ENCODE results near the gene ZNF653.

ZNF653 gene

DNA sequence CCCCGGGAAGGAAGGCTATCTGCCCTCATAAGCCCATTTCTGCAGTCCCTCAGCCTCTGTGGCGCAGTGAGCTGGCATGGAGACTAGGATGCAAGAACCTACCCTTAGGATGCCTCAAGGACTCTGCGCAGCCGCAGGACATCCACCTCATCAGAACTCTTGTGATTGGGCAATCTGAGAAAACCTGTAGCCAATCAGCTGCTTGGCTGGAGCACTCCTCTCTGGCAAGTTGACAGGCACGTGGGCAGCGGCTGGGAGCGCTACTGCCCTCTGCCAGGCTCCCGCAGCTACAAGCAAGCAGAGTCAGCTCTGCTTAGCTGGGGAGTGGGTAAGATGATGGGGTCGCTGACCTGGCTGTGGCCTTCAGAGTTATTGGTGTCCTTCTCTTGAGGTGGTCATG lies 24.8 kb upstream of the ZNF653 start:
- no peak overlapping the region for H3K4me2 ChIP-seq (ENCODE audit: low read length, poor library complexity, severe bottlenecking)
- peaks cover 10% of the 10 kb centered on the region for H3K4me1 ChIP-seq (ENCODE audit: control insufficient read depth, insufficient read depth, low read depth, low read length)
- H3K27me3 ChIP-seq (ENCODE audit: control insufficient read depth in 1 of 2, insufficient read depth in 1 of 2, low read length in 2 of 2), result no peaks in the 10 kb centered on the region
- H3K18ac ChIP-seq (ENCODE audit: low read depth in 1 of 2, low read length in 2 of 2), result no peak overlapping the region
- no peak overlapping the region for H3K27ac ChIP-seq (ENCODE audit: low read length, poor library complexity, severe bottlenecking)
- H3K9me3 ChIP-seq (ENCODE audit: control insufficient read depth, low read length), result no peaks in the 10 kb centered on the region
- H3K36me3 ChIP-seq (ENCODE audit: control insufficient read depth in 1 of 2, insufficient read depth in 2 of 2, low read depth in 1 of 2, low read length in 2 of 2), result no peaks in the 10 kb centered on the region
- 59% methylated on average over 8 of the region's 9 CpGs for WGBS
- H2BK5ac ChIP-seq (ENCODE audit: low read depth, low read length, poor library complexity, severe bottlenecking), result no peak overlapping the region
- DNase-seq, result peak; percentile 58
- no peak overlapping the region for H2BK120ac ChIP-seq (ENCODE audit: low read depth, low read length)
- no peak overlapping the region for H3K4me3 ChIP-seq (ENCODE audit: insufficient read depth in 1 of 2, low read depth in 1 of 2, low read length in 2 of 2)
- H3K9ac ChIP-seq (ENCODE audit: low read length), result no peak overlapping the region
- no peak overlapping the region for H2AK5ac ChIP-seq (ENCODE audit: low read length, severe bottlenecking)
- H3K23ac ChIP-seq (ENCODE audit: low read length in 2 of 2), result peak overlapping the region in 1 of 2 experiments; percentile 84
- H4K8ac ChIP-seq (ENCODE audit: low read length), result peak overlapping the region; percentile 19
- H2AFZ ChIP-seq (ENCODE audit: low read depth, low read length), result no peak overlapping the region
- no peak overlapping the region for H3K14ac ChIP-seq (ENCODE audit: low read length in 2 of 2)
- H4K91ac ChIP-seq (ENCODE audit: low read length), result no peak overlapping the region
- peak overlapping the region; percentile 44 for H2BK15ac ChIP-seq (ENCODE audit: low read depth, poor library complexity, severe bottlenecking)
- no peak overlapping the region for H2BK12ac ChIP-seq (ENCODE audit: low read length in 2 of 2)
- H3K79me1 ChIP-seq (replicated peaks; ENCODE audit: low read length, poor library complexity, severe bottlenecking), result peaks cover 20% of the 10 kb centered on the region
- no peak overlapping the region for H3K4ac ChIP-seq (ENCODE audit: low read depth in 1 of 2, low read length in 2 of 2)

GRCh38 chr19:11528551-11529341 lies 23.1 kb upstream of the ZNF653 start, which contains the start of gene ECSIT:
Gene ECSIT (minus strand): TSS chr19:11529134. CDS start chr19:11519170, 9,964 bp downstream.
- Histone ChIP-seq H3K27me3 (ENCODE audit: control insufficient read depth in 1 of 2, insufficient read depth in 1 of 2, low read length in 2 of 2) (no peaks in the 10 kb centered on the region), H3K36me3 (ENCODE audit: control insufficient read depth in 1 of 2, insufficient read depth in 2 of 2, low read depth in 1 of 2, low read length in 2 of 2) (peaks cover 0 to 2% of the 10 kb centered on the region in 2 experiments), H2AFZ (ENCODE audit: low read depth, low read length) (peak within 1 kb of the TSS; percentile 74), H3K9me3 (ENCODE audit: control insufficient read depth, low read length) (no peaks in the 10 kb centered on the region), H2BK12ac (ENCODE audit: low read length in 2 of 2) (peak within 1 kb of the TSS in 1 of 2 experiments; percentile 23), H4K8ac (ENCODE audit: low read length) (peak within 1 kb of the TSS; percentile 86), H4K91ac (ENCODE audit: low read length) (peak within 1 kb of the TSS; percentile 34), H3K14ac (ENCODE audit: low read length in 2 of 2) (peak within 1 kb of the TSS in 1 of 2 experiments; percentile 13), H3K79me1 (replicated peaks; ENCODE audit: low read length, poor library complexity, severe bottlenecking) (peaks cover 29% of the 10 kb centered on the region), H3K4me3 (ENCODE audit: insufficient read depth in 1 of 2, low read depth in 1 of 2, low read length in 2 of 2) (peak within 1 kb of the TSS; percentile 82 to 98), H3K9ac (ENCODE audit: low read length) (peak within 1 kb of the TSS; percentile 88), H3K27ac (ENCODE audit: low read length, poor library complexity, severe bottlenecking) (peak within 1 kb of the TSS; percentile 73), H3K18ac (ENCODE audit: low read depth in 1 of 2, low read length in 2 of 2) (peak within 1 kb of the TSS in 1 of 2 experiments; percentile 79), H2AK5ac (ENCODE audit: low read length, severe bottlenecking) (no peak within 1 kb of the TSS), H3K4ac (ENCODE audit: low read depth in 1 of 2, low read length in 2 of 2) (no peak within 1 kb of the TSS), H2BK5ac (ENCODE audit: low read depth, low read length, poor library complexity, severe bottlenecking) (no peak within 1 kb of the TSS), H3K4me2 (ENCODE audit: low read length, poor library complexity, severe bottlenecking) (peak within 1 kb of the TSS; percentile 75), H3K4me1 (ENCODE audit: control insufficient read depth, insufficient read depth, low read depth, low read length) (peaks cover 8% of the 10 kb centered on the region), H2BK15ac (ENCODE audit: low read depth, poor library complexity, severe bottlenecking) (peak within 1 kb of the TSS; percentile 44), H2BK120ac (ENCODE audit: low read depth, low read length) (no peak within 1 kb of the TSS), H3K23ac (ENCODE audit: low read length in 2 of 2) (no peak within 1 kb of the TSS)
- DNase-seq, result peak; percentile 100
- under 1% methylated on average over 47 of the region's 47 CpGs for WGBS

DNA sequence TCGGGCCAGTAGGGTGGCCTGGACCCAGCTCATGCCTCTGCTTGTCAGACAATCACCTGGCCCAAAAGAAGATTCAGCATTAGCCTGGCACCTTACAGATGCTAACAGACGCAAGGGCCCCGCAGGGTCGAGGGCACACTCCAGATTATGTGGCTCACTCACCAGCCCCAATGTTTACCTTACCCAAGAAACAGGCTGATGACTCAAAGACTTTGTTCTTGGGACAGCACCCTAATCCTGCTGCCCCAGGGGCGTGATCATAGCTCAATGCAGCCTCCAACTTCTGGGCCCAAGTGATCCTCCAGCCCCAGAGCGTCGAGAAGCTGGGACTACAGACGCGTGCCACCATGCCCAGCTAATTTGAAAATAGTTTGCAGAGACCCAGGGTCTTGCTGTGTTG lies 13.5 kb upstream of the ZNF653 start:
- peaks cover 4% of the 10 kb centered on the region for H3K4me1 ChIP-seq (ENCODE audit: control insufficient read depth, insufficient read depth, low read depth, low read length)
- DNase-seq, result no peak
- H3K36me3 ChIP-seq (ENCODE audit: control insufficient read depth in 1 of 2, insufficient read depth in 2 of 2, low read depth in 1 of 2, low read length in 2 of 2), result peaks cover 18 to 30% of the 10 kb centered on the region in 2 experiments
- no peak overlapping the region for H2BK12ac ChIP-seq (ENCODE audit: low read length in 2 of 2)
- no peak overlapping the region for H3K23ac ChIP-seq (ENCODE audit: low read length in 2 of 2)
- H4K8ac ChIP-seq (ENCODE audit: low read length), result no peak overlapping the region
- no peak overlapping the region for H2BK120ac ChIP-seq (ENCODE audit: low read depth, low read length)
- H3K4ac ChIP-seq (ENCODE audit: low read depth in 1 of 2, low read length in 2 of 2), result no peak overlapping the region
- no peak overlapping the region for H3K4me2 ChIP-seq (ENCODE audit: low read length, poor library complexity, severe bottlenecking)
- H3K9me3 ChIP-seq (ENCODE audit: control insufficient read depth, low read length), result no peaks in the 10 kb centered on the region
- peaks cover 26% of the 10 kb centered on the region for H3K79me1 ChIP-seq (replicated peaks; ENCODE audit: low read length, poor library complexity, severe bottlenecking)
- no peak overlapping the region for H2AK5ac ChIP-seq (ENCODE audit: low read length, severe bottlenecking)
- no peak overlapping the region for H3K4me3 ChIP-seq (ENCODE audit: insufficient read depth in 1 of 2, low read depth in 1 of 2, low read length in 2 of 2)
- H3K18ac ChIP-seq (ENCODE audit: low read depth in 1 of 2, low read length in 2 of 2), result no peak overlapping the region
- H3K27ac ChIP-seq (ENCODE audit: low read length, poor library complexity, severe bottlenecking), result no peak overlapping the region
- no peak overlapping the region for H2BK5ac ChIP-seq (ENCODE audit: low read depth, low read length, poor library complexity, severe bottlenecking)
- H2BK15ac ChIP-seq (ENCODE audit: low read depth, poor library complexity, severe bottlenecking), result peak overlapping the region; percentile 48
- H3K14ac ChIP-seq (ENCODE audit: low read length in 2 of 2), result no peak overlapping the region
- no peak overlapping the region for H3K9ac ChIP-seq (ENCODE audit: low read length)
- WGBS, result 94% methylated on average over 9 of the region's 9 CpGs
- no peaks in the 10 kb centered on the region for H3K27me3 ChIP-seq (ENCODE audit: control insufficient read depth in 1 of 2, insufficient read depth in 1 of 2, low read length in 2 of 2)
- no peak overlapping the region for H2AFZ ChIP-seq (ENCODE audit: low read depth, low read length)
- H4K91ac ChIP-seq (ENCODE audit: low read length), result no peak overlapping the region

GRCh38 chr19:11513946-11514345 lies 8.3 kb upstream of the ZNF653 start:
- WGBS, result 98% methylated on average over 20 of the region's 20 CpGs
- no peak overlapping the region for H2BK12ac ChIP-seq (ENCODE audit: low read length in 2 of 2)
- no peak overlapping the region for H4K91ac ChIP-seq (ENCODE audit: low read length)
- H3K27ac ChIP-seq (ENCODE audit: low read length, poor library complexity, severe bottlenecking), result no peak overlapping the region
- peaks cover under 1% of the 10 kb centered on the region for H3K4me1 ChIP-seq (ENCODE audit: control insufficient read depth, insufficient read depth, low read depth, low read length)
- H3K4ac ChIP-seq (ENCODE audit: low read depth in 1 of 2, low read length in 2 of 2), result no peak overlapping the region
- peaks cover 5% of the 10 kb centered on the region for H3K79me1 ChIP-seq (replicated peaks; ENCODE audit: low read length, poor library complexity, severe bottlenecking)
- H2AK5ac ChIP-seq (ENCODE audit: low read length, severe bottlenecking), result no peak overlapping the region
- no peak overlapping the region for H4K8ac ChIP-seq (ENCODE audit: low read length)
- H2BK120ac ChIP-seq (ENCODE audit: low read depth, low read length), result no peak overlapping the region
- H3K18ac ChIP-seq (ENCODE audit: low read depth in 1 of 2, low read length in 2 of 2), result no peak overlapping the region
- H3K23ac ChIP-seq (ENCODE audit: low read length in 2 of 2), result no peak overlapping the region
- H3K27me3 ChIP-seq (ENCODE audit: control insufficient read depth in 1 of 2, insufficient read depth in 1 of 2, low read length in 2 of 2), result no peaks in the 10 kb centered on the region
- no peak overlapping the region for H3K4me2 ChIP-seq (ENCODE audit: low read length, poor library complexity, severe bottlenecking)
- no peak overlapping the region for H2BK5ac ChIP-seq (ENCODE audit: low read depth, low read length, poor library complexity, severe bottlenecking)
- H3K36me3 ChIP-seq (ENCODE audit: control insufficient read depth in 1 of 2, insufficient read depth in 2 of 2, low read depth in 1 of 2, low read length in 2 of 2), result peaks cover 25 to 37% of the 10 kb centered on the region in 2 experiments
- no peaks in the 10 kb centered on the region for H3K9me3 ChIP-seq (ENCODE audit: control insufficient read depth, low read length)
- H3K9ac ChIP-seq (ENCODE audit: low read length), result no peak overlapping the region
- H3K4me3 ChIP-seq (ENCODE audit: insufficient read depth in 1 of 2, low read depth in 1 of 2, low read length in 2 of 2), result no peak overlapping the region
- H3K14ac ChIP-seq (ENCODE audit: low read length in 2 of 2), result no peak overlapping the region
- no peak overlapping the region for H2BK15ac ChIP-seq (ENCODE audit: low read depth, poor library complexity, severe bottlenecking)
- DNase-seq, result no peak
- H2AFZ ChIP-seq (ENCODE audit: low read depth, low read length), result no peak overlapping the region
